OCI-LY7 (cell line): ENCODE results near the gene ADCY7. TPM values are rescaled to one million over a fixed set of nuclear protein-coding genes. Genes with fewer than 3 reads are reported as not detected.

Experiments
- BruUV-seq: library from RNA; stranded (reverse); fragments of 400-500 nt; replicated peaks from 2 replicates; lab custom pipeline; 2021; lab: Mats Ljungman, UMichigan
- CTCF ChIA-PET: fragments of 300-600 bp; sonication (Branson Sonifier 250); formaldehyde crosslinking; loops from one replicate; lab custom pipeline; 2022; ENCODE audit warnings: antibody characterized with exemption; ENCODE audit not compliant: unreplicated experiment; lab: Charles Lee
- POLR2A ChIA-PET: fragments of 300-600 bp; sonication (Branson Sonifier 250); formaldehyde crosslinking; loops from one replicate; lab custom pipeline; 2022; ENCODE audit warnings: antibody characterized with exemption; lab: Charles Lee
- DNase-seq: peaks from one replicate; pipeline ENCODE4 v3.0.0-alpha.2; 2015; ENCODE audit warnings: low spot score
- H2AFZ ChIP-seq: fragments of 200-600 bp; sonication (generic), shearing (Covaris generic); 2 replicates; pipeline ENCODE4 v1.6.1; 2014; ENCODE audit warnings: mild to moderate bottlenecking, antibody characterized with exemption, low read length, moderate library complexity
- H3K27ac ChIP-seq: fragments of 200-600 bp; sonication (generic); 2 replicates; pipeline ENCODE4 v1.5.1; 2014; ENCODE audit warnings: mixed run types, low read depth, mild to moderate bottlenecking, moderate library complexity, low read length, inconsistent platforms; ENCODE audit not compliant: poor library complexity, severe bottlenecking
- H3K36me3 ChIP-seq: fragments of 200-600 bp; sonication (generic); 2 replicates; pipeline ENCODE4 v1.6.1; 2014; ENCODE audit warnings: mild to moderate bottlenecking, antibody characterized with exemption, low read length, moderate library complexity, mixed read lengths; ENCODE audit not compliant: insufficient read depth
- H3K4me1 ChIP-seq: fragments of 200-600 bp; sonication (generic); 2 replicates; pipeline ENCODE4 v1.5.1; 2014; ENCODE audit warnings: mild to moderate bottlenecking, low read length; ENCODE audit not compliant: insufficient read depth, poor library complexity, severe bottlenecking
- H3K4me2 ChIP-seq: fragments of 200-600 bp; sonication (generic); 2 replicates; pipeline ENCODE4 v1.6.1; 2014; ENCODE audit warnings: mild to moderate bottlenecking, low read length
- H3K4me3 ChIP-seq: fragments of 200-600 bp; sonication (generic); 2 replicates; pipeline ENCODE4 v1.5.1; 2014; ENCODE audit warnings: mild to moderate bottlenecking, low read depth, low read length; ENCODE audit not compliant: poor library complexity, severe bottlenecking
- H3K79me2 ChIP-seq: fragments of 200-600 bp; sonication (generic); 2 replicates; pipeline ENCODE4 v1.6.1; 2016; ENCODE audit warnings: low read depth, mild to moderate bottlenecking, low read length, moderate library complexity, mixed read lengths; ENCODE audit not compliant: insufficient read depth
- H3K9me2 ChIP-seq: fragments of 200-600 bp; sonication (generic); 2 replicates; pipeline ENCODE4 v1.6.1; 2016; ENCODE audit warnings: mild to moderate bottlenecking, low read length, mixed read lengths; ENCODE audit not compliant: insufficient read depth
- H3K9me3 ChIP-seq: fragments of 200-600 bp; sonication (generic); 2 replicates; pipeline ENCODE4 v1.6.1; 2014; ENCODE audit warnings: mild to moderate bottlenecking, mixed run types, low read length, mixed read lengths
- H4K20me1 ChIP-seq: fragments of 200-600 bp; sonication (generic); 2 replicates; pipeline ENCODE4 v1.6.1; 2014; ENCODE audit warnings: mild to moderate bottlenecking, antibody characterized with exemption, low read length, moderate library complexity, mixed read lengths; ENCODE audit not compliant: insufficient read depth
- CTCF ChIP-seq: fragments of 200-600 bp; sonication (generic); conservative IDR thresholded peaks from 2 replicates; pipeline ENCODE4 v1.5.1; 2014; ENCODE audit warnings: mild to moderate bottlenecking, antibody characterized with exemption, low read length, moderate library complexity, mixed read lengths
- EZH2phosphoT487 ChIP-seq: fragments of 200-600 bp; sonication (generic); IDR thresholded peaks from 2 replicates; pipeline ENCODE4 v1.6.1; 2018; ENCODE audit warnings: low read depth, borderline replicate concordance, mild to moderate bottlenecking, mixed run types, antibody characterized with exemption, low read length, moderate library complexity, mixed read lengths
- intact Hi-C: fragments of 100-400 bp; cut with micrococcal nuclease; formaldehyde crosslinking; loops from one replicate; pipeline ENCODE4 v1.10.0; 2022; ENCODE audit not compliant: unreplicated experiment
- total RNA-seq, 2 experiments: library from RNA; depleted of rRNA in 1 of 2; stranded (reverse); fragments of >200 nt in 1 of 2; shearing (Covaris generic) in 1 of 2; gene quantifications; 2 replicates each; pipeline ENCODE4 v1.2.3, GENCODE V29; 2014 to 2022

The ADCY7 gene
- total RNA-seq, 2 experiments from 2014 or later, result 49.9 to 77.7 TPM

GRCh38 chr16:50228364-50228868 lies 37.9 kb upstream of the ADCY7 start:
- DNase-seq, result no peak
- TF ChIP-seq CTCF (no peak), EZH2phosphoT487 (no peak)
- Histone ChIP-seq H3K4me2 (no peak overlapping the region), H3K36me3 (peaks cover 27% of the 10 kb centered on the region; the same call in 1 of the 2 replicates), H3K9me3 (no peaks in the 10 kb centered on the region), H4K20me1 (no peaks in the 10 kb centered on the region), H3K27ac (no peak overlapping the region), H2AFZ (no peak overlapping the region), H3K79me2 (no peaks in the 10 kb centered on the region), H3K9me2 (no peaks in the 10 kb centered on the region), H3K4me3 (no peak overlapping the region), H3K4me1 (no peaks in the 10 kb centered on the region)
- ChIA-PET CTCF (no interaction called here), POLR2A (interaction anchor here (1.3 kb wide), 1 partner anchor 16 kb away, joined by 3 read pairs; no protein-coding TSS in a partner anchor)
- intact Hi-C loops, result no loop called here
- no TSS peak for BruUV-seq

GRCh38 chr16:50229149-50229726 lies 37.1 kb upstream of the ADCY7 start:
- no peak for TF ChIP-seq EZH2phosphoT487
- no peak for TF ChIP-seq CTCF
- no peak overlapping the region for H2AFZ ChIP-seq
- H3K9me2 ChIP-seq, result no peaks in the 10 kb centered on the region
- intact Hi-C loops, result no loop called here
- no peaks in the 10 kb centered on the region for H3K9me3 ChIP-seq
- no peak for DNase-seq
- ChIA-PET CTCF (no interaction called here), POLR2A (interaction anchor here (0.7 to 1.3 kb wide), 3 partner anchors 17 to 164 kb away, joined by 3 to 8 read pairs (median 3); no protein-coding TSS in a partner anchor)
- H3K79me2 ChIP-seq, result no peaks in the 10 kb centered on the region
- no peaks in the 10 kb centered on the region for H4K20me1 ChIP-seq
- H3K4me1 ChIP-seq, result no peaks in the 10 kb centered on the region
- no peak overlapping the region for H3K27ac ChIP-seq
- BruUV-seq, result no TSS peak
- peaks cover 27% of the 10 kb centered on the region; the same call in 1 of the 2 replicates for H3K36me3 ChIP-seq
- no peak overlapping the region for H3K4me3 ChIP-seq
- H3K4me2 ChIP-seq, result no peak overlapping the region

- Histone ChIP-seq H4K20me1 (no peaks in the 10 kb centered on the region), H3K9me3 (no peaks in the 10 kb centered on the region), H3K27ac (no peak overlapping the region), H3K4me3 (no peak overlapping the region), H3K4me2 (no peak overlapping the region), H3K36me3 (no peaks in the 10 kb centered on the region), H2AFZ (no peak overlapping the region), H3K4me1 (no peaks in the 10 kb centered on the region), H3K79me2 (no peaks in the 10 kb centered on the region), H3K9me2 (no peaks in the 10 kb centered on the region)
- intact Hi-C loops, result no loop called here
- no peak for DNase-seq
- no TSS peak for BruUV-seq
- TF ChIP-seq CTCF, result no peak
- ChIA-PET CTCF (no interaction called here), POLR2A (interaction anchor here (0.6 to 1.2 kb wide), 2 partner anchors 8 to 27 kb away, joined by 3 read pairs; no protein-coding TSS in a partner anchor)
Measured at GRCh38 chr16:50234771-50235556, 31.4 kb upstream of the ADCY7 start.
